Endothelial cell (in vitro differentiated cells): Measurements from ENCODE around the gene PRPF6. TPM values are rescaled to one million over a fixed set of nuclear protein-coding genes. Genes with fewer than 3 reads are reported as not detected.

Experiments used
- DNase-seq: peaks from one replicate; pipeline ENCODE4 v3.0.0; 2021; ENCODE audit warnings: low spot score
- H3K27ac Mint-ChIP-seq: one replicate; pipeline ENCODE4 v1.8.0; 2021; ENCODE audit warnings: mixed read lengths, inconsistent platforms; ENCODE audit not compliant: unreplicated experiment
- H3K27me3 Mint-ChIP-seq: one replicate; pipeline ENCODE4 v1.8.0; 2021; ENCODE audit warnings: mild to moderate bottlenecking, moderate library complexity, mixed read lengths, inconsistent platforms; ENCODE audit not compliant: unreplicated experiment
- H3K36me3 Mint-ChIP-seq: one replicate; pipeline ENCODE4 v1.8.0; 2021; ENCODE audit warnings: mild to moderate bottlenecking, low read depth, mixed read lengths, inconsistent platforms; ENCODE audit not compliant: unreplicated experiment
- H3K4me1 Mint-ChIP-seq: one replicate; pipeline ENCODE4 v1.8.0; 2021; ENCODE audit warnings: mild to moderate bottlenecking, mixed read lengths, inconsistent platforms; ENCODE audit not compliant: unreplicated experiment
- H3K4me3 Mint-ChIP-seq: one replicate; pipeline ENCODE4 v1.8.0; 2021; ENCODE audit warnings: mild to moderate bottlenecking, mixed read lengths, inconsistent platforms; ENCODE audit not compliant: unreplicated experiment
- H3K9me3 Mint-ChIP-seq: one replicate; pipeline ENCODE4 v1.8.0; 2021; ENCODE audit warnings: mixed read lengths, inconsistent platforms; ENCODE audit not compliant: unreplicated experiment
- CTCF ChIP-seq: fragments of 200-600 bp; sonication (generic); IDR thresholded peaks from one replicate; pipeline ENCODE4 v1.5.0; 2021; ENCODE audit warnings: antibody characterized with exemption; ENCODE audit not compliant: unreplicated experiment
- total RNA-seq: library from RNA; stranded (reverse); fragmentation: NEBNext Ultra II Directional; extraction: Animal tissue kit (Norgen Biotek cat#: 25700); gene quantifications from one replicate; pipeline ENCODE4 v1.2.1, GENCODE V29; 2021; ENCODE audit not compliant: unreplicated experiment

The PRPF6 gene
- total RNA-seq, 1 donor from 2014 or later: 73.4 TPM

GRCh38 chr20:63966172-63966943, 14.6 kb upstream of the PRPF6 start:
- no peak overlapping the region for H3K4me3 Mint-ChIP-seq
- no peaks in the 10 kb centered on the region for H3K9me3 Mint-ChIP-seq
- no peak for TF ChIP-seq CTCF
- H3K36me3 Mint-ChIP-seq: peaks cover 9% of the 10 kb centered on the region
- no peak for DNase-seq
- peaks cover 2% of the 10 kb centered on the region for H3K27me3 Mint-ChIP-seq
- peaks cover 3% of the 10 kb centered on the region for H3K4me1 Mint-ChIP-seq
- no peak overlapping the region for H3K27ac Mint-ChIP-seq

DNA sequence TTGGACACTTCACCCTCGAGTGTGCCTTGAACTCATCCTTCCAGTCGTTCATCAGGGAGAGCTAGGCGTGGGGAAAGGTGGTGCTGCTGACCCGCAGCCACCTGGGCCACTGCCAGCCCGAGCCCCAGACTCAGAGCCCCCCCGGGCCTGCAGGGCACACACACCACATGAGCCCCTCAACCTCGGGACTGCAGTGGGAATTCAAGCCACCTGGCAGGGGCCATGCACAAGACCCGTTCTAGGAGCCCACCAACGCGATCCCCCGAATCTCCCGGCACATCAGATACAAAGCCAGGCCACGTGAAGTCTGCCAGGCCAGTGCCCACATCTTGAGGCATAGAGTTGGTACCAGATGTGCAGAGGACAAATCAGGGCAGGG, 14.0 kb upstream of the PRPF6 start:
- Mint-ChIP-seq H3K27me3 (peaks cover 2% of the 10 kb centered on the region), H3K4me3 (no peak overlapping the region), H3K4me1 (peaks cover 3% of the 10 kb centered on the region), H3K9me3 (no peaks in the 10 kb centered on the region), H3K27ac (no peak overlapping the region), H3K36me3 (peaks cover 9% of the 10 kb centered on the region)
- DNase-seq: no peak
- no peak for TF ChIP-seq CTCF

DNA sequence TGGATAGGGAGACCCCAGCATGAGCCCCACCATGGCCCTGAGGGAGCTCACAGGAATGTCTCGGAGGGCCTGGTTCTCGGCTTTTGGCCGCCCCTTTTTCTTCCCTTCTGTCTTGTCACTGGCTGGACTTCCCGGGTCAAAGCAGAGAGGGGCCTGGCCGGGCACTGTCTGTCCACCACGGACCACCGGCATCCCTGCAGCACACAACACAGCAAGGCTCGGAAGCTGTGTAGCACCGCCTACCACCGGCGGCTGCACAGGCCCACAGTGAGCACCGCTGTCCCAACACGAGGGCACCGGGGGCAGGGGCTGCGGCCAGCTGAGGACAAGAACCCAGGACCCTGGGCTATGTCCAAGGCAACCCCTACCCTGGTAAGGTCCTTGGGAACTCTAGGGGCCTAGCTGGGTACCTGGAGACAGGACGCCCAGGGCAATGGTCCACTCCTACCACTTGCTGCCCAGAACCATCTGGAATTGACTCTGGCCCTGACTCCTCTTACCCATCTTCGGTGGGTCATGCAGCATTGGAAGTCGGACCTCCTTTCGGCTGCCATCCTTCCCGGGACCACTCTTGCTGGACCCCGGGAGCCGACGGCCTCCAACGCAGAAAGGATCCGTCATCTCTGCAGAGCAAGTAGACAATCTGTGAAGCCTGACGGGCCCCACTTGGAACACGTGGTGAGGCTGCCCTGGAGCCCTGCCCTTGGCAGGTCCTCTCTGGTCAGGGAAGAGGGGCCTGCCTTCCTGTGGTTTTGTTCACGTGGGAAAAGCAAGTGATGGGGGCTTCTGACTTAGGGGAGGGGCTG, 13.4 kb upstream of the PRPF6 start:
- no peaks in the 10 kb centered on the region for H3K9me3 Mint-ChIP-seq
- H3K27me3 Mint-ChIP-seq: peaks cover 2% of the 10 kb centered on the region
- H3K27ac Mint-ChIP-seq: no peak overlapping the region
- TF ChIP-seq CTCF: no peak
- DNase-seq: no peak
- peaks cover 9% of the 10 kb centered on the region for H3K36me3 Mint-ChIP-seq
- peaks cover 8% of the 10 kb centered on the region for H3K4me1 Mint-ChIP-seq
- H3K4me3 Mint-ChIP-seq: no peak overlapping the region

- H3K4me3 Mint-ChIP-seq: peak overlapping the region; percentile 90
- TF ChIP-seq CTCF: no peak
- H3K4me1 Mint-ChIP-seq: peaks cover 14% of the 10 kb centered on the region
- no peaks in the 10 kb centered on the region for H3K9me3 Mint-ChIP-seq
- H3K36me3 Mint-ChIP-seq: peaks cover 12% of the 10 kb centered on the region
- DNase-seq: no peak
- H3K27me3 Mint-ChIP-seq: peaks cover 3% of the 10 kb centered on the region
- H3K27ac Mint-ChIP-seq: no peak overlapping the region
Measured at GRCh38 chr20:63968136-63968927, 12.6 kb upstream of the PRPF6 start.
